ENCODE results near the gene FBXL3. TPM values are rescaled to one million over a fixed set of nuclear protein-coding genes. Genes with fewer than 3 reads are reported as not detected.

Gene FBXL3
- total and polyA plus RNA-seq, 7 donors = 21.5 to 96.0 (median 60.0) TPM

GRCh38 chr13:76971851-76972829, 54.8 kb downstream of the FBXL3 start:
- no peak overlapping the region for H3K27ac ChIP-seq
- TF ChIP-seq POLR2A (IDR thresholded peaks at IDR 0.05) (no peak), EP300 (IDR thresholded peaks at IDR 0.05) (no peak), CTCF (IDR thresholded peaks at IDR 0.05) (no peak), POLR2AphosphoS5 (IDR thresholded peaks at IDR 0.05) (no peak)
- no peaks in the 10 kb centered on the region for H3K27me3 ChIP-seq
- DNase-seq = no peak
- no peak overlapping the region for H3K4me3 ChIP-seq
- no peaks in the 10 kb centered on the region for H3K4me1 ChIP-seq
- H3K36me3 ChIP-seq = no peaks in the 10 kb centered on the region
- H3K9me3 ChIP-seq = no peaks in the 10 kb centered on the region
- intact Hi-C loops (cut with DNase I) = loop anchor here (10.0 kb wide), 1 partner anchor 497 kb away; no protein-coding TSS in a partner anchor
- WGBS, 2 donors = 53 to 71% methylated on average over 19 of the region's 19 CpGs

- no peak overlapping the region for H3K4me3 ChIP-seq
- TF ChIP-seq CTCF (IDR thresholded peaks at IDR 0.05) (no peak), POLR2AphosphoS5 (IDR thresholded peaks at IDR 0.05) (no peak), POLR2A (IDR thresholded peaks at IDR 0.05) (no peak), EP300 (IDR thresholded peaks at IDR 0.05) (no peak)
- 36 to 49% methylated on average over 3 of the region's 3 CpGs for WGBS, 2 donors
- no peak overlapping the region for H3K27ac ChIP-seq
- no peak for DNase-seq
- H3K4me1 ChIP-seq = peaks cover 0 to under 1% (median 0%) of the 10 kb centered on the region in 4 donors
- no peaks in the 10 kb centered on the region for H3K9me3 ChIP-seq
- intact Hi-C loops (cut with DNase I) = loop anchor here (10.0 kb wide), 1 partner anchor 496 kb away; no protein-coding TSS in a partner anchor
- H3K27me3 ChIP-seq = no peaks in the 10 kb centered on the region
- H3K36me3 ChIP-seq = no peaks in the 10 kb centered on the region
These were observed 55.7 kb downstream of the FBXL3 start for GRCh38 chr13:76971215-76971614.

GRCh38 chr13:76969488-76970365, 57.2 kb downstream of the FBXL3 start:
- Histone ChIP-seq H3K27ac (no peak overlapping the region), H3K27me3 (no peaks in the 10 kb centered on the region), H3K9me3 (no peaks in the 10 kb centered on the region), H3K4me3 (no peak overlapping the region), H3K4me1 (peaks cover 0 to 11% (median 7%) of the 10 kb centered on the region in 4 donors), H3K36me3 (no peaks in the 10 kb centered on the region)
- 73 to 86% methylated on average over 5 of the region's 5 CpGs for WGBS, 2 donors
- no peak for DNase-seq
- TF ChIP-seq POLR2A (IDR thresholded peaks at IDR 0.05) (no peak), CTCF (IDR thresholded peaks at IDR 0.05) (no peak), EP300 (IDR thresholded peaks at IDR 0.05) (no peak), POLR2AphosphoS5 (IDR thresholded peaks at IDR 0.05) (no peak)
- intact Hi-C loops (cut with DNase I) = loop anchor here (10.0 kb wide), 1 partner anchor 495 kb away; no protein-coding TSS in a partner anchor

GRCh38 chr13:76968041-76968440, 58.9 kb downstream of the FBXL3 start:
- H3K27me3 ChIP-seq = no peaks in the 10 kb centered on the region
- intact Hi-C loops (cut with DNase I) = no loop called here
- no peak for DNase-seq
- 85 to 93% methylated on average over 6 of the region's 6 CpGs for WGBS, 2 donors
- H3K4me3 ChIP-seq = no peak overlapping the region
- TF ChIP-seq POLR2A (IDR thresholded peaks at IDR 0.05) = no peak
- no peak for TF ChIP-seq EP300 (IDR thresholded peaks at IDR 0.05)
- TF ChIP-seq POLR2AphosphoS5 (IDR thresholded peaks at IDR 0.05) = no peak
- peaks cover 0 to 11% (median 7%) of the 10 kb centered on the region in 4 donors for H3K4me1 ChIP-seq
- H3K36me3 ChIP-seq = no peaks in the 10 kb centered on the region
- no peak overlapping the region for H3K27ac ChIP-seq
- no peaks in the 10 kb centered on the region for H3K9me3 ChIP-seq

All from sigmoid colon (tissue), 7 donors.